HUES64 (cell line): Measurements from ENCODE around the gene NOS1. TPM values are rescaled to one million over a fixed set of nuclear protein-coding genes. Genes with fewer than 3 reads are reported as not detected.
"Not testable (repeated sequence)": the region's sequence is repeated elsewhere in the genome, so short reads cannot be mapped to it uniquely, and the experiment has no call there.

ENCODE experiments used
- H3K27ac ChIP-seq: 2 replicates; pipeline ENCODE4 v1.7.0; 2013; ENCODE audit warnings: low read depth, low read length, inconsistent platforms
- H3K27me3 ChIP-seq: 2 replicates; pipeline ENCODE4 v1.6.1; 2013; ENCODE audit warnings: mild to moderate bottlenecking, low read length; ENCODE audit not compliant: insufficient read depth
- H3K36me3 ChIP-seq: 2 replicates; pipeline ENCODE4 v1.6.1; 2013; ENCODE audit warnings: mild to moderate bottlenecking, low read length; ENCODE audit not compliant: insufficient read depth
- H3K4me1 ChIP-seq: 2 replicates; pipeline ENCODE4 v1.6.1; 2013; ENCODE audit warnings: mild to moderate bottlenecking, low read length, moderate library complexity; ENCODE audit not compliant: insufficient read depth
- H3K4me3 ChIP-seq: 2 replicates; pipeline ENCODE4 v1.5.1; 2013; ENCODE audit warnings: mild to moderate bottlenecking, low read length, moderate library complexity
- H3K9ac ChIP-seq: 2 replicates; pipeline ENCODE4 v1.6.1; 2013; ENCODE audit warnings: mild to moderate bottlenecking, low read depth, low read length
- H3K9me3 ChIP-seq: 2 replicates; pipeline ENCODE4 v1.6.1; 2013; ENCODE audit warnings: low read depth, low read length; ENCODE audit not compliant: insufficient read depth
- WGBS: fragments of 150-250, 120-280 bp; methylation state at CpG from one replicate; pipeline ENCODE4 v1.1.7; 2013; ENCODE audit warnings: missing lambda C conversion rate; 5-methylcytosine and 5-hydroxymethylcytosine counted together
- polyA plus RNA-seq, 2 experiments: library from polyadenylated mRNA; stranded (reverse); fragments of 50-300 nt; gene quantifications; one replicate each; pipeline ENCODE4 v1.2.3, GENCODE V29; 2013

The NOS1 gene
- polyA plus RNA-seq (2013, experiment 1 of 2): 0.75 TPM
- 0.57 TPM for polyA plus RNA-seq (2013, experiment 2 of 2)

- peak within 1 kb of the TSS; percentile 90 for H3K4me3 ChIP-seq
- no peaks in the 10 kb centered on the region for H3K4me1 ChIP-seq
- H3K27me3 ChIP-seq: peaks cover 87% of the 10 kb centered on the region
- peak within 1 kb of the TSS; percentile 69 for H3K9ac ChIP-seq
- H3K27ac ChIP-seq: no peak within 1 kb of the TSS
- under 1% methylated on average over 24 of the region's 33 CpGs for WGBS
- H3K36me3 ChIP-seq: no peaks in the 10 kb centered on the region
- H3K9me3 ChIP-seq: no peaks in the 10 kb centered on the region
Observed at GRCh38 chr12:117361347-117361751, at the start of gene NOS1. Gene NOS1, minus strand, starts transcription at chr12:117361626. Its CDS starts 30,557 bp downstream, at chr12:117331069.

DNA sequence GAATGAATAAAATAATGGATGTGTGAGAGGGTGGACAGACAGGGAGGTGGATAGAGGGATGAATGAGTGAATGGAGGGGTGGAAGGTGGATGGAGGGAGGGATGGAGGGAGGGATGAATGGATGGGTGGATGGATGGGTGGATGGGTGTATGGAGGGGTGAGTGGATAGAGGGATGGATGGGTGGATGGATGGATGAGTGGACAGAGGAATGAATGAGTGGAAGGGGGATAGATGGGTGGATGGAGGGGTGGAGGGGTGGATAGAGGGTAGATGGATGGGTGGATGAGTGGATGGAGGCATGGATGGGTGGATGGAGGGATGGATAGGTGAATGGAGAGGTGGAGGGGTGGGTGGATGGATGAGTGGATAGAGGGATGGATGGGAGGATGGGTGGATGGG is 47.9 kb upstream of the NOS1 start:
- no peaks in the 10 kb centered on the region for H3K36me3 ChIP-seq
- no peaks in the 10 kb centered on the region for H3K9me3 ChIP-seq
- peaks cover 12% of the 10 kb centered on the region for H3K4me1 ChIP-seq
- no peak overlapping the region for H3K4me3 ChIP-seq
- no peaks in the 10 kb centered on the region for H3K27me3 ChIP-seq
- no peak overlapping the region for H3K9ac ChIP-seq
- H3K27ac ChIP-seq: no peak overlapping the region

GRCh38 chr12:117408161-117408791 is 46.9 kb upstream of the NOS1 start:
- Histone ChIP-seq H3K4me3 (no peak overlapping the region), H3K27me3 (no peaks in the 10 kb centered on the region), H3K27ac (no peak overlapping the region), H3K9ac (peak overlapping the region; percentile 15; the same call in 1 of the 2 replicates), H3K9me3 (no peaks in the 10 kb centered on the region), H3K36me3 (no peaks in the 10 kb centered on the region), H3K4me1 (peaks cover 12% of the 10 kb centered on the region)
- WGBS: 61% methylated on average over 11 of the region's 11 CpGs

DNA sequence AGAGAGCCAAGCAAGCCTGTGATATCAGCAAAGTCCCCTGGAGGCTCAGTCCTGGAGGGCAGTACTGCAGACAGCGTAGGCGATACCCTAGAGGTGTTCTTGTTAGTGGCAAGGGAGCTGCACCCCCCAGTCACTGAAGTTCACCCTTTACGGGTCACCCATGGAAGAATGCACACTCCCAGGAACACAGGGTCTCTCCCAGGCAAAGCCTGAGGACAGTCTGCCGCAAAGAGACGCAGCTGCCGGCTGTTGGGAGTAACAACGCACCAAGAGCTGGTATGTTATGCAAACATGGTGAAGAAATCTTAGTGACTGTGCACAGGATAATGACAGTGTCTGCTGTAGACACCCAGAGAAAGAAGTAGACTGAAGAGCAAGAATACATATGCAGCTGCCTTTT is 43.5 kb upstream of the NOS1 start:
- H3K36me3 ChIP-seq: no peaks in the 10 kb centered on the region
- H3K9me3 ChIP-seq: no peaks in the 10 kb centered on the region
- no peaks in the 10 kb centered on the region for H3K27me3 ChIP-seq
- peaks cover 12% of the 10 kb centered on the region for H3K4me1 ChIP-seq
- WGBS: 94% methylated on average over 7 of the region's 7 CpGs
- H3K4me3 ChIP-seq: no peak overlapping the region
- H3K9ac ChIP-seq: no peak overlapping the region
- no peak overlapping the region for H3K27ac ChIP-seq

- Histone ChIP-seq H3K4me3 (no peak overlapping the region), H3K36me3 (no peaks in the 10 kb centered on the region), H3K27me3 (no peaks in the 10 kb centered on the region), H3K4me1 (peaks cover 12% of the 10 kb centered on the region), H3K27ac (no peak overlapping the region), H3K9me3 (no peaks in the 10 kb centered on the region), H3K9ac (no peak overlapping the region)
- 91% methylated on average over 4 of the region's 4 CpGs for WGBS
Observed at GRCh38 chr12:117404203-117404853, 42.9 kb upstream of the NOS1 start.

- H3K36me3 ChIP-seq: no peaks in the 10 kb centered on the region
- H3K27me3 ChIP-seq: no peaks in the 10 kb centered on the region
- H3K9ac ChIP-seq: no peak overlapping the region
- no peak overlapping the region for H3K27ac ChIP-seq
- no peaks in the 10 kb centered on the region for H3K9me3 ChIP-seq
- 91% methylated on average over 3 of the region's 3 CpGs for WGBS
- peaks cover 11% of the 10 kb centered on the region for H3K4me1 ChIP-seq
- H3K4me3 ChIP-seq: no peak overlapping the region
Observed at GRCh38 chr12:117403586-117404139, 42.2 kb upstream of the NOS1 start.

DNA sequence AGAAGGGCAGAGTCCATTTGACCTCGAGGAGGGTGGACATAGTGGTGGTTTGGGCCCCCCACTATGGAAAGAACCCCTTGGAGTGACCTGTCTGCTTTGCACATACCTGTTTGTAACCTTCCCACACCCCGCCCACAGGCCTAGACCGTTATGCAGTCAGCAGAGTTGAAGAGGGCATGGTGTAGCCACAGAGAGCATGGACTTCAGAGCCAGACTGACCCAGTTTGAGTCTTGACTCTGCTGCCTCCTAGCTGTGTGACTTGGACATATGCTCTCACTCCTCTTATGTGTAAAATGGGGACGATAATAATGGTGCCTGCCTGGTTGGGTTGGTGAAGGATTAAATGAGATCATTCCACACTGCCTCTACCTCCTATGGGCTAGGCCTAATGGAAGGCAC is 40.9 kb upstream of the NOS1 start:
- 85% methylated on average over 3 of the region's 4 CpGs for WGBS
- H3K27ac ChIP-seq: no peak overlapping the region

GRCh38 chr12:117400912-117401311 is 39.5 kb upstream of the NOS1 start:
- H3K9me3 ChIP-seq: no peaks in the 10 kb centered on the region
- no peaks in the 10 kb centered on the region for H3K27me3 ChIP-seq
- no peak overlapping the region for H3K9ac ChIP-seq
- H3K36me3 ChIP-seq: no peaks in the 10 kb centered on the region
- H3K4me3 ChIP-seq: no peak overlapping the region
- no peaks in the 10 kb centered on the region for H3K4me1 ChIP-seq
- no peak overlapping the region for H3K27ac ChIP-seq
- 73% methylated on average over 2 of the region's 2 CpGs for WGBS

More for the DNA sequence above, 40.9 kb upstream of the NOS1 start:
- Histone ChIP-seq H3K4me3 (no peak overlapping the region), H3K9me3 (no peaks in the 10 kb centered on the region), H3K36me3 (no peaks in the 10 kb centered on the region), H3K4me1 (no peaks in the 10 kb centered on the region), H3K9ac (no peak overlapping the region), H3K27me3 (no peaks in the 10 kb centered on the region)

DNA sequence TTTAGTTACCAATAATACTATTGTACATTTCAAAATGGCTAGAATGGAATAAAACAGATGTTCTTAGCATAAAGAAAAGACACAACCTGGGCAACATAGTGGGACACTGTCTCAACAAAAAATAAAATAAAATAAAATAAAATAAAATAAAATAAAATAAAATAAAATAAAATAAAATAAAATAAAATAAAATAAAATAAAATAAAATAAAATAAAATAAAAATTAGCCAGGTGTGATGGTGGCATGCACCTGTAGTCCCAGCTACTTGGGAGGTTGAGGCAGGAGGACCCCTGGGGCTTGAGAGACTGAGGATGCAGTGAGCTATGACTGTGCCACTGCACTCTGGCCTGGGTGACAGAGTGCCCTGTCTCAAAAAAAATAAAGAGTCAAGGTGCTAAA is 37.1 kb upstream of the NOS1 start:
- H3K27me3 ChIP-seq, H3K9me3 ChIP-seq, H3K4me3 ChIP-seq, H3K9ac ChIP-seq, H3K27ac ChIP-seq, H3K4me1 ChIP-seq, H3K36me3 ChIP-seq: not testable (repeated sequence)

DNA sequence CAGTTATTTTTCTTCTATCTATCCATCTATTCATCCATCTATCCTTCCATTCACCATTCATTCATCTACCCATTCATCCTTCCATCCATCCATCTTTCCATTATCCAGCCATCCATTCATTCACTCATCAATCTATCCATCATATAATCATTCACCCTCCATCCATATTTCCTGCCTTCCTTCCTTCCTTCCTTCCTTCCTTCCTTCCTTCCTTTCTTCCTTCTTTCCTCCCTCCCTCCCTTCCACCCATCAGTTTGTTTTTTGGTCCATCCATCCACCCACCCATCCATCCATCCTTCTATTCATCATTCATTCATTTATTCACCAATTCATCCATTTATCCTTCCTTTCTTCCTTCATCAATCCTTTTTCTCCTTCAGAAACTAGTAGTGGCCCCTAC is 34.3 kb upstream of the NOS1 start:
- H3K4me1 ChIP-seq: no peaks in the 10 kb centered on the region
- no peaks in the 10 kb centered on the region for H3K36me3 ChIP-seq
- no peaks in the 10 kb centered on the region for H3K27me3 ChIP-seq
- H3K4me3 ChIP-seq: no peak overlapping the region
- H3K9ac ChIP-seq: no peak overlapping the region
- H3K27ac ChIP-seq: no peak overlapping the region
- no peaks in the 10 kb centered on the region for H3K9me3 ChIP-seq

DNA sequence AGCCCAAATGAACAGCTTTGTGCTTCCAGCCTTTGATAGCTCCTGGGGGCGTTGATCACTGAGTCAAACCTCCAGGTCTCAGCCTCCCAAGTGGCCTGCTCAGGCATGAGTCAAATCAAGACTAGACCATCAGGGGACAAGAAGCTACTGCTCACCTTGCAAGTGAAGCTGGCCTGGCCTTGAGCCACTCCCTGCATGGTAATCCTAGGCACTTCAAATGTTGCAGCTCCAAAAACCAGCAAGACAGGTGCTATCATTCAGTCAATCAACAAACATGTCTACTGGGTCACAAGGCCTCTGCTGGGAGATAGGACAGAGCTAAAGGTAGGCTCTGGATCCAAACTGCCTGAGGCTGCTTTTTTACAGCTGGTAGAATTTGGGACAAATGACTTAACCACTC is 33.1 kb upstream of the NOS1 start:
- H3K4me1 ChIP-seq: no peaks in the 10 kb centered on the region
- H3K27ac ChIP-seq: no peak overlapping the region
- WGBS: 97% methylated on average over 1 of the region's 1 CpG
- no peak overlapping the region for H3K4me3 ChIP-seq
- H3K9ac ChIP-seq: no peak overlapping the region
- no peaks in the 10 kb centered on the region for H3K27me3 ChIP-seq
- no peaks in the 10 kb centered on the region for H3K36me3 ChIP-seq
- H3K9me3 ChIP-seq: no peaks in the 10 kb centered on the region
